Spinal cord (tissue), 10 donors: ENCODE results near the gene BCAR3. TPM values are rescaled to one million over a fixed set of nuclear protein-coding genes. Genes with fewer than 3 reads are reported as not detected.
"Not testable (repeated sequence)": the region's sequence is repeated elsewhere in the genome, so short reads cannot be mapped to it uniquely, and the experiment has no call there.

Source experiments
- DNase-seq, 6 donors: peaks; one replicate each; pipeline versions ENCODE4 v3.0.0 to v3.0.0-alpha.2; 2013 to 2015; ENCODE audit warnings: low spot score in 6 of 6, low read depth in 4 of 6
- H3K27ac ChIP-seq: one replicate; pipeline ENCODE4 v1.5.1; 2013; ENCODE audit warnings: low read depth, low read length, control low read depth
- H3K27me3 ChIP-seq: one replicate; pipeline ENCODE4 v1.6.1; 2013; ENCODE audit warnings: low read length; ENCODE audit not compliant: control insufficient read depth, insufficient read depth
- H3K36me3 ChIP-seq: one replicate; pipeline ENCODE4 v1.6.1; 2013; ENCODE audit warnings: low read length; ENCODE audit not compliant: control insufficient read depth, insufficient read depth
- H3K4me1 ChIP-seq: one replicate; pipeline ENCODE4 v1.6.1; 2013; ENCODE audit warnings: low read length; ENCODE audit not compliant: control insufficient read depth, insufficient read depth
- H3K4me3 ChIP-seq: one replicate; pipeline ENCODE4 v1.5.1; 2013; ENCODE audit warnings: low read depth, low read length, control low read depth
- H3K9me3 ChIP-seq: one replicate; pipeline ENCODE4 v1.6.1; 2013; ENCODE audit warnings: low read length; ENCODE audit not compliant: control insufficient read depth, insufficient read depth
- WGBS: methylation state at CpG from one replicate; pipeline ENCODE4 v1.1.5; 2013; ENCODE audit warnings: missing lambda C conversion rate; ENCODE audit not compliant: insufficient coverage; 5-methylcytosine and 5-hydroxymethylcytosine counted together
- polyA plus RNA-seq, 2 donors: library from polyadenylated mRNA; unstranded; fragments of 120-200 nt; gene quantifications; one replicate each; pipeline ENCODE4 v1.2.1, GENCODE V29; 2013; ENCODE audit not compliant: insufficient read length in 2 of 2
- total RNA-seq, 2 donors: library from RNA; depleted of rRNA in 1 of 2; stranded (reverse); fragments of 120-200 nt in 1 of 2; fragments of >200 nt in 1 of 2; gene quantifications; one replicate each; pipeline versions ENCODE4 v1.2.3 to v1.2.4, GENCODE V29; 2013 to 2014
- donor health status: healthy.

The BCAR3 gene
- total and polyA plus RNA-seq, 4 donors = 10.4 to 16.7 (median 14.3) TPM

- Histone ChIP-seq H3K27ac (no peak overlapping the region), H3K9me3 (no peaks in the 10 kb centered on the region), H3K4me1 (peaks cover 2% of the 10 kb centered on the region), H3K36me3 (no peaks in the 10 kb centered on the region), H3K27me3 (no peaks in the 10 kb centered on the region), H3K4me3 (no peak overlapping the region)
- DNase-seq = no peak
- 92% methylated on average over 6 of the region's 6 CpGs for WGBS
These were observed 28.0 kb downstream of the BCAR3 start for GRCh38 chr1:93653656-93654055.

GRCh38 chr1:93652323-93652949 lies 29.2 kb downstream of the BCAR3 start:
- no peak for DNase-seq
- Histone ChIP-seq H3K27ac (peak overlapping the region; percentile 5), H3K4me3 (no peak overlapping the region), H3K4me1 (peaks cover 2% of the 10 kb centered on the region), H3K27me3 (no peaks in the 10 kb centered on the region), H3K9me3 (no peaks in the 10 kb centered on the region), H3K36me3 (no peaks in the 10 kb centered on the region)
- 48% methylated on average over 4 of the region's 7 CpGs for WGBS

- no peaks in the 10 kb centered on the region for H3K27me3 ChIP-seq
- 80% methylated on average over 7 of the region's 8 CpGs for WGBS
- H3K27ac ChIP-seq = no peak overlapping the region
- peaks cover 2% of the 10 kb centered on the region for H3K4me1 ChIP-seq
- H3K9me3 ChIP-seq = no peaks in the 10 kb centered on the region
- H3K4me3 ChIP-seq = no peak overlapping the region
- no peak for DNase-seq
- no peaks in the 10 kb centered on the region for H3K36me3 ChIP-seq
These were observed 29.9 kb downstream of the BCAR3 start for GRCh38 chr1:93651695-93652094.

GRCh38 chr1:93650159-93650558 lies 31.5 kb downstream of the BCAR3 start:
- H3K4me1 ChIP-seq, H3K27me3 ChIP-seq, H3K9me3 ChIP-seq, H3K4me3 ChIP-seq, H3K36me3 ChIP-seq, DNase-seq, H3K27ac ChIP-seq: not testable (repeated sequence)
- WGBS = 100% methylated on average over 3 of the region's 5 CpGs

- Histone ChIP-seq H3K4me3 (no peak overlapping the region), H3K36me3 (no peaks in the 10 kb centered on the region), H3K9me3 (no peaks in the 10 kb centered on the region), H3K27me3 (no peaks in the 10 kb centered on the region), H3K4me1 (peaks cover 2% of the 10 kb centered on the region), H3K27ac (no peak overlapping the region)
- no peak for DNase-seq
These were observed 32.4 kb downstream of the BCAR3 start for GRCh38 chr1:93649231-93649630.

GRCh38 chr1:93648656-93649055 lies 33.0 kb downstream of the BCAR3 start:
- H3K27me3 ChIP-seq = no peaks in the 10 kb centered on the region
- DNase-seq = no peak
- no peaks in the 10 kb centered on the region for H3K9me3 ChIP-seq
- H3K4me1 ChIP-seq = peaks cover 2% of the 10 kb centered on the region
- no peaks in the 10 kb centered on the region for H3K36me3 ChIP-seq
- H3K4me3 ChIP-seq = no peak overlapping the region
- 100% methylated on average over 2 of the region's 2 CpGs for WGBS
- no peak overlapping the region for H3K27ac ChIP-seq

GRCh38 chr1:93641527-93641926 lies 40.1 kb downstream of the BCAR3 start:
- Histone ChIP-seq H3K27me3 (no peaks in the 10 kb centered on the region), H3K9me3 (no peaks in the 10 kb centered on the region), H3K4me3 (no peak overlapping the region), H3K4me1 (peaks cover 20% of the 10 kb centered on the region), H3K27ac (no peak overlapping the region), H3K36me3 (no peaks in the 10 kb centered on the region)
- DNase-seq = no peak
- WGBS = no CpG with 5 or more reads among the region's 5 CpGs

GRCh38 chr1:93640656-93641440 lies 40.8 kb downstream of the BCAR3 start:
- Histone ChIP-seq H3K36me3 (no peaks in the 10 kb centered on the region), H3K4me1 (peaks cover 27% of the 10 kb centered on the region), H3K27ac (no peak overlapping the region), H3K4me3 (no peak overlapping the region), H3K27me3 (no peaks in the 10 kb centered on the region), H3K9me3 (no peaks in the 10 kb centered on the region)
- DNase-seq = no peak
- WGBS = no CpG with 5 or more reads among the region's 8 CpGs

GRCh38 chr1:93638981-93639380 lies 42.7 kb downstream of the BCAR3 start:
- DNase-seq = peak in 3 of 6 donors; percentile 45 to 80 (median 54)

GRCh38 chr1:93638307-93638847 lies 43.3 kb downstream of the BCAR3 start:
- Histone ChIP-seq H3K36me3 (no peaks in the 10 kb centered on the region), H3K27ac (no peak overlapping the region), H3K27me3 (no peaks in the 10 kb centered on the region), H3K4me3 (no peak overlapping the region), H3K9me3 (no peaks in the 10 kb centered on the region), H3K4me1 (peaks cover 33% of the 10 kb centered on the region)
- 83% methylated on average over 3 of the region's 5 CpGs for WGBS
- no peak for DNase-seq

More at GRCh38 chr1:93638981-93639380, 42.7 kb downstream of the BCAR3 start:
- Histone ChIP-seq H3K27ac (no peak overlapping the region), H3K4me1 (peaks cover 33% of the 10 kb centered on the region), H3K27me3 (no peaks in the 10 kb centered on the region), H3K4me3 (no peak overlapping the region), H3K9me3 (no peaks in the 10 kb centered on the region), H3K36me3 (no peaks in the 10 kb centered on the region)
- WGBS = 28% methylated on average over 8 of the region's 8 CpGs
